ENCODE measurements around the gene ATP11C. TPM values are rescaled to one million over a fixed set of nuclear protein-coding genes. Genes with fewer than 3 reads are reported as not detected.

ATP11C gene
- total and polyA plus RNA-seq, 2 of the 4 experiments (the other 2 are of a cell fraction) = 19.3 to 40.0 TPM

GRCh38 chrX:139881130-139881529 is 51.7 kb downstream of the ATP11C start:
- Histone ChIP-seq H4K5ac (ENCODE audit: low read depth, low read length) (no peak overlapping the region), H4K8ac (ENCODE audit: low read depth in 2 of 2, low read length in 2 of 2) (peak overlapping the region in 1 of 2 experiments; percentile 3; a peak in 2 of 4 replicates), H3K36me3 (ENCODE audit: control insufficient read depth, insufficient read depth, low read length) (no peaks in the 10 kb centered on the region), H3K4me2 (ENCODE audit: low read depth, low read length) (peak overlapping the region; percentile 56; the same call in 1 of the 2 replicates), H3K18ac (ENCODE audit: low read depth, low read length) (peak overlapping the region; percentile 54; the same call in 1 of the 2 replicates), H3K4me1 (ENCODE audit: control insufficient read depth, insufficient read depth, low read length) (peaks cover 16% of the 10 kb centered on the region), H4K20me1 (ENCODE audit: insufficient read depth, low read length) (no peaks in the 10 kb centered on the region), H3K79me1 (ENCODE audit: low read depth in 1 of 2, low read length in 2 of 2) (peaks cover 10 to 40% of the 10 kb centered on the region in 2 experiments), H3K9me3 (ENCODE audit: control insufficient read depth, insufficient read depth, low read length) (no peaks in the 10 kb centered on the region), H3K9ac (ENCODE audit: low read depth, low read length) (no peak overlapping the region), H3K4me3 (ENCODE audit: insufficient read depth, low read depth, low read length) (no peak overlapping the region), H3K27me3 (ENCODE audit: control insufficient read depth, insufficient read depth, low read length) (no peaks in the 10 kb centered on the region), H3K4ac (ENCODE audit: low read depth, low read length) (peak overlapping the region; percentile 6; the same call in 1 of the 2 replicates), H3K27ac (ENCODE audit: insufficient read depth, low read length) (no peak overlapping the region), H3K14ac (replicated peaks; ENCODE audit: low read depth, low read length) (no peak overlapping the region), H2AFZ (replicated peaks; ENCODE audit: low read length, poor library complexity) (no peak overlapping the region), H3K56ac (ENCODE audit: extremely low read depth, insufficient read depth, low read length) (no peak overlapping the region), H2BK20ac (ENCODE audit: low read depth, low read length) (no peak overlapping the region), H2BK120ac (ENCODE audit: low read depth, low read length) (no peak overlapping the region), H3K23ac (ENCODE audit: low read depth, low read length) (no peak overlapping the region), H2AK5ac (ENCODE audit: low read depth, low read length) (no peak overlapping the region), H2AK9ac (replicated peaks; ENCODE audit: low read depth, low read length, poor library complexity) (no peak overlapping the region), H4K91ac (ENCODE audit: insufficient read depth, low read depth, low read length) (no peak overlapping the region), H2BK15ac (ENCODE audit: low read depth, low read length) (no peak overlapping the region), H2BK5ac (ENCODE audit: low read depth, low read length, poor library complexity, severe bottlenecking) (peak overlapping the region; percentile 35), H3K9me1 (ENCODE audit: insufficient read depth, low read length) (peaks cover 9% of the 10 kb centered on the region)
- ChIA-PET POLR2A (ENCODE audit: unreplicated experiment) (interaction anchor here (0.6 kb wide), 1 partner anchor 11 kb away, joined by 7 read pairs; no protein-coding TSS in a partner anchor), CTCF (no interaction called here)
- intact Hi-C loops (cut with micrococcal nuclease) (loop anchor here (2.0 to 5.0 kb wide), 2 partner anchors 46 to 48 kb away; no protein-coding TSS in a partner anchor), dilution Hi-C loops (cut with HindIII; ENCODE audit: low sequenced_read_pairs, unreplicated experiment) (no loop called here), in situ Hi-C loops (cut with MboI; ENCODE audit: low sequenced_read_pairs) (no loop called here)
- ATAC-seq (ENCODE audit: low read depth) (peak; percentile 52), DNase-seq (peak; percentile 54)
- 28% methylated on average over 2 of the region's 4 CpGs; no CpG with 5 or more reads in 1 of the 2 experiments for WGBS, 2 experiments (ENCODE audit: extremely low coverage in 2 of 2, insufficient read length in 1 of 2)
- TF ChIP-seq CEBPB (IDR thresholded peaks at IDR 0.05; ENCODE audit: low read depth, low read length) (no peak), RFX5 (IDR thresholded peaks at IDR 0.05; ENCODE audit: low read depth, low read length) (no peak), RCOR1 (IDR thresholded peaks at IDR 0.05; ENCODE audit: insufficient replicate concordance, low read length) (no peak)
- BruUV-seq (replicated peaks) = no TSS peak
